Ectodermal cell (in vitro differentiated cells): ENCODE results near the gene CRTC3.

Experiments
- H3K27ac ChIP-seq: 2 replicates; pipeline ENCODE4 v1.7.0; 2013; ENCODE audit warnings: mild to moderate bottlenecking, low read depth, low read length; ENCODE audit not compliant: insufficient read depth, poor library complexity, severe bottlenecking
- H3K27me3 ChIP-seq: 2 replicates; pipeline ENCODE4 v1.7.0; 2013; ENCODE audit warnings: mild to moderate bottlenecking, low read length; ENCODE audit not compliant: insufficient read depth, control insufficient read depth, poor library complexity, severe bottlenecking
- H3K36me3 ChIP-seq: one replicate; pipeline ENCODE4 v1.7.0; 2013; ENCODE audit warnings: low read length; ENCODE audit not compliant: control insufficient read depth, insufficient read depth
- H3K4me1 ChIP-seq: one replicate; pipeline ENCODE4 v1.7.0; 2013; ENCODE audit warnings: low read length; ENCODE audit not compliant: control insufficient read depth, insufficient read depth
- H3K4me3 ChIP-seq: 2 replicates; pipeline ENCODE4 v1.7.0; 2013; ENCODE audit warnings: low read depth, low read length, control low read depth; ENCODE audit not compliant: insufficient read depth
- H3K9me3 ChIP-seq: 2 replicates; pipeline ENCODE4 v1.7.0; 2013; ENCODE audit warnings: mild to moderate bottlenecking, low read length, moderate library complexity; ENCODE audit not compliant: control insufficient read depth
- WGBS, 2 experiments: methylation state at CpG; one replicate each; pipeline ENCODE4 v1.1.7; 2013; ENCODE audit warnings: missing lambda C conversion rate in 2 of 2; 5-methylcytosine and 5-hydroxymethylcytosine counted together

The CRTC3 gene

DNA sequence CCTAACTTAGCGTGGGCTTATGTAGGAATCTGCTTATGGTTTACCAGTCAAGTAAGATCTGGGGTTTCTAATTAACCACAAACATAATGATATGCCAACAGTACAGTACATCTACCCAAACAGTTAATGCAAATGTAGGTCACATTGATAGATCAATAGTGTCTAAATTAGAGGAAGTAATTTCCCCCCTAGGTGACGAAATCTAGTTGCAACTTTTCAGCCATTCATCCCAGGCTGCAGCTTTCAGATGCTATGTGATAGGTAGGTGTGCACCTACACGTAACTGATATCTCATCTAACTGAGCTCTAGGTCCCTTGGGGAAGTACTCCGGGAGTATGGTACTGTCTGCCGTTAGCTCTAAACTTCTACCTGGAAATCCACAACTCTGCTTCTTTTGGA, 57.2 kb downstream of the CRTC3 start:
- no peaks in the 10 kb centered on the region for H3K9me3 ChIP-seq
- no peaks in the 10 kb centered on the region for H3K27me3 ChIP-seq
- peaks cover 15% of the 10 kb centered on the region for H3K4me1 ChIP-seq
- WGBS, 2 experiments: 93 to 98% methylated on average over 4 to 5 of the region's 5 CpGs
- no peak overlapping the region for H3K27ac ChIP-seq
- no peaks in the 10 kb centered on the region for H3K36me3 ChIP-seq
- H3K4me3 ChIP-seq: no peak overlapping the region

DNA sequence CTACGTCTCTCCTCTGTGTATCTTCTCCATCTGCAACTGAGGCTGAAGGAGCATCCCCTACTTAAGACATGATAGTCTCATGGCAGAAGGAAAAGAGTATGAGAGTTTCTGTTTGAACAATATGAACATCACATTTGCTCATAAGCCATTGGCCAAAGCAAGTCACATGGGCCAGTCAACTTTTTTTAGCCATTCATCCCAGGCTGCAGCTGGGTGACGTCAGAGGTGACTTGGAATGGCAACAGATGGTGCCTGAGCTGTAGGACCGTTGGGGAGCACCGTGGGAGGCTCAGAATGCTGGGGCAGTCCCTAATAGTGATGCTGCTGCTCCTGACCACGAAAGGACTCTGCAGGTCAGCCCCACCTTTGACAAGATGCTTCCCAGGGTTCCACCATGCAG, 58.7 kb downstream of the CRTC3 start:
- Histone ChIP-seq H3K4me3 (no peak overlapping the region), H3K27ac (no peak overlapping the region)
- WGBS, 2 experiments: 87% methylated on average over 5 of the region's 5 CpGs

GRCh38 chr15:90591524-90591923, 61.8 kb downstream of the CRTC3 start:
- no peaks in the 10 kb centered on the region for H3K4me1 ChIP-seq
- H3K27ac ChIP-seq: no peak overlapping the region
- no peaks in the 10 kb centered on the region for H3K27me3 ChIP-seq
- no peaks in the 10 kb centered on the region for H3K9me3 ChIP-seq
- WGBS, 2 experiments: 94 to 97% methylated on average over 1 of the region's 1 CpG
- H3K4me3 ChIP-seq: no peak overlapping the region
- H3K36me3 ChIP-seq: no peaks in the 10 kb centered on the region

More for the DNA sequence above, 58.7 kb downstream of the CRTC3 start:
- Histone ChIP-seq H3K36me3 (no peaks in the 10 kb centered on the region), H3K9me3 (no peaks in the 10 kb centered on the region), H3K27me3 (no peaks in the 10 kb centered on the region), H3K4me1 (peaks cover 7% of the 10 kb centered on the region)

DNA sequence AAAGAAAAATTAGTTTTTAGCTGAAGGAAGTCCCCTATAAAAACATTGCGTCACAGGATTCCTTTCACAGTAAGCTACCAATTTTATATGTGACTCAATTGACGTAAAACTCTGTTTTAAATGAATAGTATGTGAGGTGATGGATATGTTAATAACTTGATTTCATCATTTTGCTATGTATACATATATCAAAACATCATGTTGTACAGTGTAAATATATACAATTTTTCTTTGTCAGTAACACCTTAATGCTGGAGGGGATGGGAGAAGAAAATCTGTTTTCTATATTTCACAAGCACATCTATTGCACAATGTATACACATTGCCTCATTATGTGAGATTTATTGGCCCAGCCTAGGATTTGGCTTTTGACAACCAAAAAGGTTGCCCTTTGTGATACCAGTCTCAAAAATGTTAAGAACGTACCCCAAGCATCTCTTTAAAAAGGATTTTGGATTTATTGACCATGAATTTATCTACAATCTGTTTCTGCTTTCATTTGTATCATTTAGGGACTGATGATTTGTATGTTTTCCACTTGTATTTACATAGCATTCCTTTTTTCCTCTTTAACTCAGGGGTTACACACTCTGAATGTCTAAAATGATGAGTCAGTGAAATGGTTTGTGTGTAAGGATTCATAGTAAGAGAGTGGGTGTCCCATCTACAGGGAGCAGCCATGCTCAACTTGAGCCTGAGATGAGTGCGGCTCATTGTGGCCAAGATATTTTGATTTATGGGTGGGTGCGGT, 62.6 kb downstream of the CRTC3 start:
- H3K36me3 ChIP-seq: no peaks in the 10 kb centered on the region
- no peaks in the 10 kb centered on the region for H3K4me1 ChIP-seq
- no peaks in the 10 kb centered on the region for H3K9me3 ChIP-seq
- 72% methylated on average over 4 of the region's 5 CpGs for WGBS, 2 experiments
- no peaks in the 10 kb centered on the region for H3K27me3 ChIP-seq
- H3K27ac ChIP-seq: no peak overlapping the region
- H3K4me3 ChIP-seq: no peak overlapping the region

DNA sequence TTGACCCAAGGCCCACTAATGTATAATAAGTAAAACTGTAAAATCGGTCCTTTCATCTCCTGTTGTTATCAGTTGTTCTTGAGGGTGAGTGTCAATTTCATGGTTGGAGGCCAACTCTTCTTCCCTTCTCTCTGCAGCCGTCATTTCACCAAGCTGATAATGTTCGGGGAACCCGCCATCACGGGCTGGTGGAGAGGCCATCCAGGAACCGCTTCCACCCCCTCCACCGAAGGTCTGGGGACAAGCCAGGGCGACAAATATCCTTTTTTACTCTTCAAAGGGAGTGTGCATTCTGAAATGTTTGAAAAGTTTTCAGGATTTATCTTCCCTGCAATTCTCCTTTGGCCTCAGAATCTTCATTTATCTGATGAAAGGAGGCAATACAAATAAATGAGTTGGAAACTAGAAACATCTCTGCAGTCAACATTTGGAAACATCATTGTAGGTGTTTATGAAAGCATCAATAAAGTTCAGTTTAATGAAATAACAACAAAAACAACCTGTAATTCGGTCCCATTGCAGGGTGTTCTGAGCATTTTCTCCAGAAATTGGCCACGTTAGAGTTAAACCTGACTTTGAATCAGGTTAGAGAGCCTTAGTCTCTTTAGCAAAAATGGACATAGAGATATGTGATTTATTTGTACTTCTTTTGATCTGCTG, 63.9 kb downstream of the CRTC3 start:
- H3K4me1 ChIP-seq: no peaks in the 10 kb centered on the region
- no peak overlapping the region for H3K4me3 ChIP-seq
- WGBS, 2 experiments: 93% methylated on average over 9 to 10 of the region's 10 CpGs
- H3K27ac ChIP-seq: no peak overlapping the region
- H3K27me3 ChIP-seq: no peaks in the 10 kb centered on the region
- H3K9me3 ChIP-seq: no peaks in the 10 kb centered on the region
- H3K36me3 ChIP-seq: no peaks in the 10 kb centered on the region

DNA sequence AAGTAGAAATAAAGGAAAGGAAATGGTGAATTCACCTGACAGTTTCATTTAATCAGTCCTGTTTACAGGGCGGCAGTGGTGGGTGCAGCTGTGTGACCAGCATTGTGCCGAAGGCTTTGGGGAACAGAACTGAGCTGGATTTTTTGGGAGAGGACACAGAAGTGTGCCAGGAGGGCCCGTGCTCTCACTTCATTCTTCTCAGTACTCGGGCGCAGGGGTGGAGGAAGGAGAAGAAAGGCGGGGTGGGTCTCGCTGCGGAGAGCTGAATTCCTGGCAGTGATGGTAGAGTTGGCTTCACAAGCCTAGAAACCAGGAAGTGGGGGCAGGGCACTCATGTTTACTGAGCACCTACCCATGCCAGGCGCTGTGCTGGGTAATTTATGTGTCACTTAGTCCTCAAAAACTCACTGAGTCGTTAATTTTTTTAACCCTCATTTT, 64.6 kb downstream of the CRTC3 start:
- H3K27ac ChIP-seq: no peak overlapping the region
- 68 to 76% methylated on average over 10 of the region's 10 CpGs for WGBS, 2 experiments

GRCh38 chr15:90595763-90596155, 66.0 kb downstream of the CRTC3 start:
- Histone ChIP-seq H3K36me3 (no peaks in the 10 kb centered on the region), H3K27ac (no peak overlapping the region), H3K4me3 (no peak overlapping the region), H3K27me3 (no peaks in the 10 kb centered on the region), H3K4me1 (no peaks in the 10 kb centered on the region), H3K9me3 (no peaks in the 10 kb centered on the region)
- 84 to 89% methylated on average over 7 of the region's 7 CpGs for WGBS, 2 experiments

More for the DNA sequence above, 64.6 kb downstream of the CRTC3 start:
- no peaks in the 10 kb centered on the region for H3K36me3 ChIP-seq
- H3K27me3 ChIP-seq: no peaks in the 10 kb centered on the region
- no peak overlapping the region for H3K4me3 ChIP-seq
- no peaks in the 10 kb centered on the region for H3K9me3 ChIP-seq
- no peaks in the 10 kb centered on the region for H3K4me1 ChIP-seq

DNA sequence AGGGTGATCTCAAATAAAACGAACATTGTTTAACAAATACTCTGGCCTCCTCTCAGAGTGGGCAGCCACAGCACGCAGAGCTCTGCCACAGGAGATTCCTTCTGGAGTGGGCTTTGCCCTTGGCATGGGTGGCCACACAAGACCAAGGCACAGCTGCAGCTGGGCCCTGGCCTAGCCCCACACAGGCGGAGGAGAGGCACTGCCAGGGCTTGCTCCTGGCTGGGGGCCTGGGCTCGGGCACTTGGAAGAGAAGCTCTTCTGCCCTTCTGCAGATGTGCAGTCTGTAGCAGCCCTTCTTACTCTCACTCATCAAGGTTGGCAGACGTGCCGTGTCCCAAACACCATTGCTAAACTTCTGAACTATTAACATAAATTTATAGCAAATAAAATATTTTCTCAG, 67.2 kb downstream of the CRTC3 start:
- no peak overlapping the region for H3K4me3 ChIP-seq

GRCh38 chr15:90597577-90597976, 67.9 kb downstream of the CRTC3 start:
- Histone ChIP-seq H3K4me1 (no peaks in the 10 kb centered on the region), H3K4me3 (no peak overlapping the region), H3K9me3 (no peaks in the 10 kb centered on the region), H3K27me3 (no peaks in the 10 kb centered on the region), H3K27ac (no peak overlapping the region), H3K36me3 (no peaks in the 10 kb centered on the region)
- WGBS, 2 experiments: 86 to 95% methylated on average over 2 of the region's 2 CpGs

More for the DNA sequence above, 67.2 kb downstream of the CRTC3 start:
- H3K27ac ChIP-seq: no peak overlapping the region
- no peaks in the 10 kb centered on the region for H3K9me3 ChIP-seq
- H3K36me3 ChIP-seq: no peaks in the 10 kb centered on the region
- no peaks in the 10 kb centered on the region for H3K4me1 ChIP-seq
- 95 to 97% methylated on average over 6 of the region's 6 CpGs for WGBS, 2 experiments
- H3K27me3 ChIP-seq: no peaks in the 10 kb centered on the region

- Histone ChIP-seq H3K4me3 (no peak overlapping the region), H3K9me3 (no peaks in the 10 kb centered on the region), H3K4me1 (no peaks in the 10 kb centered on the region), H3K36me3 (no peaks in the 10 kb centered on the region), H3K27ac (no peak overlapping the region), H3K27me3 (no peaks in the 10 kb centered on the region)
- WGBS, 2 experiments: 68 to 71% methylated on average over 7 of the region's 7 CpGs
Measured at GRCh38 chr15:90598031-90598577, 68.4 kb downstream of the CRTC3 start.
